Keratinocyte (primary cell): ENCODE results near the gene NDUFAB1. TPM values are rescaled to one million over a fixed set of nuclear protein-coding genes. Genes with fewer than 3 reads are reported as not detected.

Experiments used
- DNase-seq: peaks from one replicate; pipeline ENCODE4 v3.0.0-alpha.2; 2011; ENCODE audit warnings: low read depth, missing footprints, low spot score
- FAIRE-seq: peaks from 2 replicates; lab custom pipeline; 2011; peaks lifted over from hg19 to GRCh38; lab: Jason Lieb, UNC
- H2AFZ ChIP-seq: 2 replicates; pipeline ENCODE4 v1.6.0; 2012; ENCODE audit warnings: low read length, control low read depth, inconsistent platforms; ENCODE audit not compliant: control insufficient read depth
- H3K27ac ChIP-seq: 2 replicates; pipeline ENCODE4 v1.5.1; 2011; ENCODE audit warnings: low read length; ENCODE audit not compliant: control insufficient read depth, insufficient read depth
- H3K27me3 ChIP-seq: 3 replicates; pipeline ENCODE4 v1.6.0; 2011; ENCODE audit warnings: low read length; ENCODE audit not compliant: control insufficient read depth, insufficient read depth; ENCODE audit errors: extremely low read depth
- H3K36me3 ChIP-seq, 2 experiments: 2 replicates in 1 of 2; 3 replicates in 1 of 2; pipeline ENCODE4 v1.5.1; 2011; ENCODE audit warnings: low read length in 2 of 2, mild to moderate bottlenecking in 1 of 2; ENCODE audit not compliant: control insufficient read depth in 2 of 2, insufficient read depth in 2 of 2; ENCODE audit errors: extremely low read depth in 1 of 2
- H3K4me1 ChIP-seq: 3 replicates; pipeline ENCODE4 v1.5.1; 2011; ENCODE audit warnings: low read length; ENCODE audit not compliant: control insufficient read depth, insufficient read depth; ENCODE audit errors: extremely low read depth
- H3K4me2 ChIP-seq: 3 replicates; pipeline ENCODE4 v1.6.0; 2011; ENCODE audit warnings: low read depth, low read length; ENCODE audit not compliant: control insufficient read depth, insufficient read depth; ENCODE audit errors: extremely low read depth
- H3K4me3 ChIP-seq, 3 experiments: fragments of 200-600 bp in 1 of 3; sonication (generic) in 1 of 3; 2 replicates in 2 of 3; 3 replicates in 1 of 3; pipeline ENCODE4 v1.5.1; 2011 to 2016; ENCODE audit warnings: low read length in 3 of 3, mild to moderate bottlenecking in 3 of 3, control low read depth in 2 of 3, inconsistent platforms in 1 of 3, low read depth in 1 of 3, mixed read lengths in 1 of 3, mixed run types in 1 of 3, moderate library complexity in 1 of 3; ENCODE audit not compliant: control insufficient read depth in 2 of 3, insufficient read depth in 2 of 3; ENCODE audit errors: extremely low read depth in 1 of 3
- H3K79me2 ChIP-seq: 2 replicates; pipeline ENCODE4 v1.6.0; 2012; ENCODE audit warnings: low read length; ENCODE audit not compliant: control insufficient read depth, insufficient read depth
- H3K9ac ChIP-seq: 3 replicates; pipeline ENCODE4 v1.6.0; 2011; ENCODE audit warnings: low read length; ENCODE audit not compliant: control insufficient read depth, insufficient read depth; ENCODE audit errors: extremely low read depth
- H3K9me1 ChIP-seq: 3 replicates; pipeline ENCODE4 v1.6.0; 2011; ENCODE audit warnings: low read length; ENCODE audit not compliant: control insufficient read depth, insufficient read depth; ENCODE audit errors: extremely low read depth
- H3K9me3 ChIP-seq: 2 replicates; pipeline ENCODE4 v1.5.1; 2012; ENCODE audit warnings: low read depth, low read length; ENCODE audit not compliant: control insufficient read depth
- H4K20me1 ChIP-seq: 3 replicates; pipeline ENCODE4 v1.6.0; 2011; ENCODE audit warnings: low read length; ENCODE audit not compliant: control insufficient read depth, insufficient read depth; ENCODE audit errors: extremely low read depth
- CTCF ChIP-seq, 3 experiments: IDR thresholded peaks in 1 of 3; conservative IDR thresholded peaks in 1 of 3; optimal IDR thresholded peaks in 1 of 3; 2 replicates in 2 of 3; 3 replicates in 1 of 3; pipeline versions ENCODE3 to v1.5.1; 2011; ENCODE audit warnings: low read length in 3 of 3, mild to moderate bottlenecking in 3 of 3, moderate library complexity in 2 of 3, control low read depth in 1 of 3, inconsistent platforms in 1 of 3; ENCODE audit not compliant: insufficient read depth in 2 of 3; ENCODE audit errors: extremely low read depth in 1 of 3
- EZH2 ChIP-seq: IDR thresholded peaks from one replicate; pipeline ENCODE4 v1.6.1; 2012; ENCODE audit warnings: inconsistent platforms, mild to moderate bottlenecking, low read length, moderate library complexity
- dilution Hi-C: fragments of 300-500 bp; cut with MboI; formaldehyde crosslinking; loops from one replicate; pipeline ENCODE4 v1.7.0; 2020; ENCODE audit warnings: low sequenced_read_pairs; ENCODE audit not compliant: extremely low pct_ligation_motif_present
- polyA plus RNA-seq, 5 experiments: library from polyadenylated mRNA; depleted of rRNA in 3 of 5; stranded (reverse) in 3 of 5; stranded (forward) in 1 of 5; unstranded in 1 of 5; fragments of >200 nt; gene quantifications; 1 replicate in 1 of 5; 2 replicates in 3 of 5; 3 replicates in 1 of 5; pipeline versions ENCODE4 v1.2.1 to v1.2.3, GENCODE V29; 2011 to 2012; ENCODE audit warnings: missing spikeins in 2 of 5, low read depth in 1 of 5, low replicate concordance in 1 of 5

NDUFAB1 gene
- polyA plus RNA-seq, 1 donor (not counting 4 experiments of a cell fraction or from before 2014, with no cell fraction given), result 202 TPM

- Histone ChIP-seq H3K9me1 (no peaks in the 10 kb centered on the region), H3K27ac (no peak overlapping the region), H3K9me3 (no peaks in the 10 kb centered on the region), H3K9ac (no peak overlapping the region), H3K4me1 (no peaks in the 10 kb centered on the region), H2AFZ (no peak overlapping the region), H3K4me2 (no peak overlapping the region), H3K36me3 (peaks cover 28 to 30% of the 10 kb centered on the region in 2 experiments), H3K79me2 (no peaks in the 10 kb centered on the region), H3K27me3 (no peaks in the 10 kb centered on the region), H3K4me3 (no peak overlapping the region), H4K20me1 (no peaks in the 10 kb centered on the region)
- no peak for TF ChIP-seq CTCF (optimal IDR thresholded peaks at IDR 0.05 in 1 of 3, IDR thresholded peaks at IDR 0.05 in 1 of 3, conservative IDR thresholded peaks at IDR 0.05 in 1 of 3; ENCODE audit: extremely low read depth in 1 of 3, insufficient read depth in 2 of 3, low read length in 3 of 3)
- no peak for TF ChIP-seq EZH2
- DNase-seq, result no peak
- dilution Hi-C loops, result no loop called here
- FAIRE-seq, result no peak
Observed at GRCh38 chr16:23571895-23572294, 24.2 kb downstream of the NDUFAB1 start.

- Histone ChIP-seq H3K9ac (no peak overlapping the region), H3K9me1 (no peaks in the 10 kb centered on the region), H2AFZ (no peak overlapping the region), H3K27me3 (no peaks in the 10 kb centered on the region), H3K79me2 (no peaks in the 10 kb centered on the region), H3K27ac (no peak overlapping the region), H3K9me3 (no peaks in the 10 kb centered on the region), H3K4me1 (no peaks in the 10 kb centered on the region), H3K4me3 (no peak overlapping the region), H3K36me3 (peaks cover 30 to 32% of the 10 kb centered on the region in 2 experiments), H4K20me1 (no peaks in the 10 kb centered on the region), H3K4me2 (no peak overlapping the region)
- DNase-seq (no peak), FAIRE-seq (no peak)
- dilution Hi-C loops, result no loop called here
- no peak for TF ChIP-seq EZH2
- TF ChIP-seq CTCF (optimal IDR thresholded peaks at IDR 0.05 in 1 of 3, IDR thresholded peaks at IDR 0.05 in 1 of 3, conservative IDR thresholded peaks at IDR 0.05 in 1 of 3; ENCODE audit: extremely low read depth in 1 of 3, insufficient read depth in 2 of 3, low read length in 3 of 3), result no peak
Observed at GRCh38 chr16:23570992-23571632, 25.0 kb downstream of the NDUFAB1 start.
